ENCODE results near the gene MYO1E.

GRCh38 chr15:59174835-59175831 is 197.5 kb downstream of the MYO1E start:
- no peak for TF ChIP-seq POLR2A (IDR thresholded peaks at IDR 0.05)
- peak; percentile 43 to 54 (median 47) for TF ChIP-seq CTCF (IDR thresholded peaks at IDR 0.05)
